GM13976 (cell line): Measurements from ENCODE around the gene C8A.

Source experiments
- DNase-seq: peaks from one replicate; pipeline ENCODE4 v3.0.0; 2012; ENCODE audit warnings: low spot score
- in situ Hi-C: fragments of 300-500 bp; cut with MboI; formaldehyde crosslinking; loops from one replicate; pipeline ENCODE4 v1.12.0; 2022; ENCODE audit warnings: low sequenced_read_pairs, mixed read lengths, inconsistent platforms; ENCODE audit not compliant: unreplicated experiment
- TF ChIP-seq, protein P1 (sequence below): IDR thresholded peaks from 2 replicates; pipeline ENCODE4 v1.5.1; 2012; ENCODE audit warnings: borderline replicate concordance, mild to moderate bottlenecking; ENCODE audit not compliant: insufficient read depth; ENCODE audit errors: extremely low read depth, missing control alignments, control extremely low read depth

C8A gene

DNA sequence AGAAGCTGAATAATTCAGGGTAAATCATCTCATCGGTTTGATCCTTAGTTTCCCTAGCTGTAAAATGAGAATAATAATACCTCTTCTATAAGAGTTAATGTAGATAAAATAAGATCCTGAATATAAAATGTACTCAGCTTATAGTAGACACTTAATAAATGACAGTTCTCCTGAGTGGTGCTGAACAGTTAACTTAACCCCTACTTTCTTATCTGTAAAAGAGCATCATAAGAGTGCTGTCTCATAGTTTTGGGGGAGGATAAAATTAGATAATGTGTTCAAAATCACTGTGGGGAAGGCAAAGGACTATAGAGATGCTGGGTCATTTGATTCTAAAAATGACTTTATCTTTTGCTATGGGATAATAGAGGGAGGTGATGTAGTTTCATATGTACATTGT is 593 bp downstream of the C8A start:
- DNase-seq: no peak
- in situ Hi-C loops: no loop called here
- TF ChIP-seq, protein P1, sequence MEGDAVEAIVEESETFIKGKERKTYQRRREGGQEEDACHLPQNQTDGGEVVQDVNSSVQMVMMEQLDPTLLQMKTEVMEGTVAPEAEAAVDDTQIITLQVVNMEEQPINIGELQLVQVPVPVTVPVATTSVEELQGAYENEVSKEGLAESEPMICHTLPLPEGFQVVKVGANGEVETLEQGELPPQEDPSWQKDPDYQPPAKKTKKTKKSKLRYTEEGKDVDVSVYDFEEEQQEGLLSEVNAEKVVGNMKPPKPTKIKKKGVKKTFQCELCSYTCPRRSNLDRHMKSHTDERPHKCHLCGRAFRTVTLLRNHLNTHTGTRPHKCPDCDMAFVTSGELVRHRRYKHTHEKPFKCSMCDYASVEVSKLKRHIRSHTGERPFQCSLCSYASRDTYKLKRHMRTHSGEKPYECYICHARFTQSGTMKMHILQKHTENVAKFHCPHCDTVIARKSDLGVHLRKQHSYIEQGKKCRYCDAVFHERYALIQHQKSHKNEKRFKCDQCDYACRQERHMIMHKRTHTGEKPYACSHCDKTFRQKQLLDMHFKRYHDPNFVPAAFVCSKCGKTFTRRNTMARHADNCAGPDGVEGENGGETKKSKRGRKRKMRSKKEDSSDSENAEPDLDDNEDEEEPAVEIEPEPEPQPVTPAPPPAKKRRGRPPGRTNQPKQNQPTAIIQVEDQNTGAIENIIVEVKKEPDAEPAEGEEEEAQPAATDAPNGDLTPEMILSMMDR: no peak

DNA sequence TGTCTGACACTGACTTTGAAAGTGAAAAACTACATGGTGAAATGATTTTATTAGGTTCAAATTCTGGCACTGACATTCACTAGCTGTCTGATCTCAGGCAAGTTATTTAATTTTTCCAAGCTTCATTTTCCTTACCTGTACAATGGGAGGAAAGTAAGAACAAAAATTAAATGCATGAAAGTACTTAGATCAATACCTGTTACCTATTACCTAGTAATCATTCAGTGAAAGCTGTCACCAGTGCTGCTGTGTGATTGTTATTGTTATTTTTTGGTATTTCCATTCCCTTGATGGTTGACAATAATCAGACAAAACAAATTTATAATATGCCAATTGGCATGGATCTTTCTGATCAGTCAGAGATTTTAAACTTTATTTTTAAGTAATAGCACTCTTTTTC is 1.6 kb downstream of the C8A start:
- DNase-seq: no peak
- TF ChIP-seq, protein P1: no peak
- in situ Hi-C loops: no loop called here

DNA sequence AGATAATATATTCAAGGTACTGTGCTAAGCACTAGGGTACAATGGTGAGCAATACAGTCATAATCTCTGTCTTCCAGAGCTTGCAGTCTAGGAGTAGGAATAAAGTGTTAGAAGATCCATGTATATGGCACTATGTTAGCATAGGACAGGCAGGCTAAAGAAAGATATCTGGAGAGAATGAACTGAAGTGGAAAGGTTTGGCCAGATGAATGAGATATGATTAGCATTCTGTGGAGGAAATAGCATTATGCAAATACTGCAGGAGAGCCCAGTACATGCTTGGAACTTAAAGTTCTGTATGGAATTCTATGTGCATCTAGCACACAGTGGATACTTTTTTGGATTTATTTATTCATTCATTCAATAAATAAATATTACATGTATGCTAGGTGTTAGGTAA is 4.7 kb downstream of the C8A start:
- TF ChIP-seq, protein P1: no peak
- in situ Hi-C loops: no loop called here
- no peak for DNase-seq

DNA sequence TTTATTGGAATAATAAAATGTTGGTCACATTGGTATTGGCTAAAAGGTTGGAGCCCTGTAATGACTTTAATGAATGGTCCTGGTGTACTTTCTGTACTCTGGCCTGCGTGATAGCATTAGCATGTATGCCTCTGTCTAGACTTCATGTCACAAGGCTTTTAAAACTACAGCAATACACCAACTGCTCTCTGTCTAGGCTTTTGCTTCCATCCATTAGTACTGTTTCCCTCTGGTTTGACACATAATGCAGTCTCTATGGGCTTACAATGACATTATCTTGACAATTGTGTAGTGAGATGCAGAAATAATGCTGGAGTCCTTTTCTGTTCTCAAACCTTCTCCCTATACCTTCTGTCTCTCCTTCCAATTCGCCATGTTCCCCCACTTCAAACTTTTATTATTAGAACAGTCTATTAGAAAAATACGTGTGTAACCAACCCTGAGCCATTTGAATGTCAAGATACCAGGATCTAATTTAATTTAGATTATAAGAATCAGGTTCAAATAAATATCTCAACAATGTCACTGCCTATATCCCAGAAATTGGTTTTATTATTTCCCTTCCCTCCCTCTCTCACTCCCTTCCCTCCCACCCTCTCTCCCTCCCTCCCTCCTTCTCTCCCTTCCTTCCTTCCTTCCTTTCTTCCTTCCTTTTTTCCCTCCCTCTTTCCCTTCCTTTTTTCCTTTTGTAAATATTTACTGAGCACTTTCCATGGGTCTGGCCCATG is 8.8 kb downstream of the C8A start:
- in situ Hi-C loops: no loop called here
- TF ChIP-seq, protein P1: no peak
- no peak for DNase-seq

DNA sequence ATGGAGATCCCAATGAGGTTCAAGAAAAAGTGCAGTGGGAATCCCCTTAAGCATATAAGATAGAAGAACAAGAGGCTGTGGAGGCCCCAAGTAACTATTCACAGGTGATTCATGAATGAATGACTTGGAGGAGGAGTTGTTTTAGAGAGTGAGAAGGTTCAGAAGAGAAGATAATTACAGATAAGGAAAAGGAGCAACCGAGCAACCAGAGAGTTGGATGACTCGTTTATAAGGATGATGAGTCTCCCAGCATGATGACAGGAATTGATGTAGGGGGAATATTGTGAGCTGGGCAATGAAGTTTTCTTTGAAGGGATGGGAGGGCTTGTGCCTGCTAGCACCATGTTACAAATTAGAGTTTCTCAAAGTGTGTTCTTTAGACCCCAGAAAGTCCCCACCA is 9.8 kb downstream of the C8A start:
- DNase-seq: no peak
- TF ChIP-seq, protein P1: no peak
- in situ Hi-C loops: no loop called here

DNA sequence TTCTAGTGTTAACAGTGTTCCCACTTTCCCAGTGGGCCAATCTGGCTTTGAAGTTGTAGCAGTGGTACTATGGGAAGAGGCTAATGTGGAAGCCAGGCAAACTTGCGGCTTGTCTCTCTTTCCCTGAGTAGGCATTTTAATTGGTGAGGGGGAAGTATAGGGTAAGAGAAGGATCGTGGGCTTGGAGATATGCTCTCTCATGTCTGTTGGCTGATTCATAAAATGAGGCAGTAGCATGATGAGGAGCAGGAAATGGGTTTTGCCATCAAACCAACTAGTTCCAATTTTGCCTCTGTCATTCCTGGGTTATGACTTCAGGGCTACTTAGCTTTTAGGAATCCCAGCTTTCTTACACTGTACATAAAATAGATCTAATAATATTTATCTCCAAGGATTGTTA is 12.1 kb downstream of the C8A start:
- no peak for DNase-seq
- in situ Hi-C loops: no loop called here
- TF ChIP-seq, protein P1: no peak
